ENCODE data around the gene PDK2.
"Not testable (repeated sequence)": the region's sequence is repeated elsewhere in the genome, so short reads cannot be mapped to it uniquely, and the experiment has no call there.

PDK2 gene

GRCh38 chr17:50057521-50057991, 37.6 kb upstream of the PDK2 start:
- DNase-seq (ENCODE audit: insufficient read length, low spot score) (no peak), FAIRE-seq (no peak)
- TF ChIP-seq SPI1 (IDR thresholded peaks at IDR 0.05; ENCODE audit: low read depth, low read length) (no peak), POLR2A (IDR thresholded peaks at IDR 0.05; ENCODE audit: low read depth, low read length) (no peak), TAF1 (IDR thresholded peaks at IDR 0.05; ENCODE audit: low read depth, low read length) (no peak), PAX5 (IDR thresholded peaks at IDR 0.05; ENCODE audit: insufficient read depth, low read length, severe bottlenecking) (no peak), POLR2AphosphoS5 (IDR thresholded peaks at IDR 0.05; ENCODE audit: low read depth, low read length) (no peak), POU2F2 (IDR thresholded peaks at IDR 0.05; ENCODE audit: low read depth, low read length) (no peak)

- no peak for FAIRE-seq
- TF ChIP-seq POLR2A (IDR thresholded peaks at IDR 0.05; ENCODE audit: low read depth, low read length): no peak
- TF ChIP-seq TAF1 (IDR thresholded peaks at IDR 0.05; ENCODE audit: low read depth, low read length): no peak
- TF ChIP-seq POU2F2 (IDR thresholded peaks at IDR 0.05; ENCODE audit: low read depth, low read length): no peak
- TF ChIP-seq SPI1 (IDR thresholded peaks at IDR 0.05; ENCODE audit: low read depth, low read length): no peak
- no peak for TF ChIP-seq POLR2AphosphoS5 (IDR thresholded peaks at IDR 0.05; ENCODE audit: low read depth, low read length)
- TF ChIP-seq PAX5 (IDR thresholded peaks at IDR 0.05; ENCODE audit: insufficient read depth, low read length, severe bottlenecking): no peak
Measured at GRCh38 chr17:50058296-50058953, 36.7 kb upstream of the PDK2 start.

GRCh38 chr17:50059256-50059655, 35.9 kb upstream of the PDK2 start:
- TF ChIP-seq PAX5 (IDR thresholded peaks at IDR 0.05; ENCODE audit: insufficient read depth, low read length, severe bottlenecking) (no peak), POU2F2 (IDR thresholded peaks at IDR 0.05; ENCODE audit: low read depth, low read length) (no peak), SPI1 (IDR thresholded peaks at IDR 0.05; ENCODE audit: low read depth, low read length) (no peak), TAF1 (IDR thresholded peaks at IDR 0.05; ENCODE audit: low read depth, low read length) (no peak), POLR2AphosphoS5 (IDR thresholded peaks at IDR 0.05; ENCODE audit: low read depth, low read length) (no peak), POLR2A (IDR thresholded peaks at IDR 0.05; ENCODE audit: low read depth, low read length) (no peak)
- DNase-seq (ENCODE audit: insufficient read length, low spot score): no peak
- FAIRE-seq: no peak

More at GRCh38 chr17:50058296-50058953, 36.7 kb upstream of the PDK2 start:
- DNase-seq (ENCODE audit: insufficient read length, low spot score): no peak

- DNase-seq (ENCODE audit: insufficient read length, low spot score): no peak
- TF ChIP-seq PAX5 (IDR thresholded peaks at IDR 0.05; ENCODE audit: insufficient read depth, low read length, severe bottlenecking) (no peak), POLR2A (IDR thresholded peaks at IDR 0.05; ENCODE audit: low read depth, low read length) (no peak), POU2F2 (IDR thresholded peaks at IDR 0.05; ENCODE audit: low read depth, low read length) (no peak)
- FAIRE-seq: no peak
Measured at GRCh38 chr17:50059759-50060273, 35.3 kb upstream of the PDK2 start.

- TF ChIP-seq POU2F2 (IDR thresholded peaks at IDR 0.05; ENCODE audit: low read depth, low read length) (no peak), POLR2A (IDR thresholded peaks at IDR 0.05; ENCODE audit: low read depth, low read length) (no peak), SPI1 (IDR thresholded peaks at IDR 0.05; ENCODE audit: low read depth, low read length) (no peak), POLR2AphosphoS5 (IDR thresholded peaks at IDR 0.05; ENCODE audit: low read depth, low read length) (no peak), PAX5 (IDR thresholded peaks at IDR 0.05; ENCODE audit: insufficient read depth, low read length, severe bottlenecking) (no peak), TAF1 (IDR thresholded peaks at IDR 0.05; ENCODE audit: low read depth, low read length) (no peak)
- DNase-seq (ENCODE audit: insufficient read length, low spot score): no peak
- FAIRE-seq: no peak
Measured at GRCh38 chr17:50060951-50061712, 34.0 kb upstream of the PDK2 start.

- FAIRE-seq; DNase-seq (ENCODE audit: insufficient read length, low spot score): not testable (repeated sequence)
Measured at GRCh38 chr17:50061713-50062045, 33.5 kb upstream of the PDK2 start.

- DNase-seq (ENCODE audit: insufficient read length, low spot score): no peak
- no peak for TF ChIP-seq SPI1 (IDR thresholded peaks at IDR 0.05; ENCODE audit: low read depth, low read length)
- TF ChIP-seq POLR2A (IDR thresholded peaks at IDR 0.05; ENCODE audit: low read depth, low read length): no peak
- TF ChIP-seq PAX5 (IDR thresholded peaks at IDR 0.05; ENCODE audit: insufficient read depth, low read length, severe bottlenecking): no peak
- TF ChIP-seq POLR2AphosphoS5 (IDR thresholded peaks at IDR 0.05; ENCODE audit: low read depth, low read length): no peak
- TF ChIP-seq TAF1 (IDR thresholded peaks at IDR 0.05; ENCODE audit: low read depth, low read length): no peak
- TF ChIP-seq POU2F2 (IDR thresholded peaks at IDR 0.05; ENCODE audit: low read depth, low read length): no peak
- FAIRE-seq: no peak
Measured at GRCh38 chr17:50062293-50063243, 32.6 kb upstream of the PDK2 start.

- no peak for TF ChIP-seq POU2F2 (IDR thresholded peaks at IDR 0.05; ENCODE audit: low read depth, low read length)
- FAIRE-seq (no peak), DNase-seq (ENCODE audit: insufficient read length, low spot score) (no peak)
Measured at GRCh38 chr17:50063561-50064252, 31.4 kb upstream of the PDK2 start.

Data from GM12891 (cell line).